GM23248 (cell line): ENCODE measurements around the gene RALB. TPM values are rescaled to one million over a fixed set of nuclear protein-coding genes. Genes with fewer than 3 reads are reported as not detected.

Experiments used
- DNase-seq: peaks from one replicate; pipeline ENCODE4 v3.0.0-alpha.2; 2015
- H2AFZ ChIP-seq: fragments of 200-600 bp; sonication (generic); 2 replicates; pipeline ENCODE4 v1.6.1; 2016; ENCODE audit warnings: antibody characterized with exemption
- H3F3A ChIP-seq: fragments of 200-600 bp; sonication (generic); 2 replicates; pipeline ENCODE4 v1.6.1; 2016; ENCODE audit warnings: mild to moderate bottlenecking, antibody characterized with exemption, mixed run types; ENCODE audit not compliant: insufficient read depth
- H3K27ac ChIP-seq: fragments of 200-600 bp; sonication (generic); 2 replicates; pipeline ENCODE4 v1.5.1; 2016; ENCODE audit warnings: mild to moderate bottlenecking
- H3K27me3 ChIP-seq: fragments of 200-600 bp; sonication (generic); replicated peaks from 2 replicates; pipeline ENCODE4 v1.6.1; 2016; ENCODE audit warnings: mild to moderate bottlenecking; ENCODE audit not compliant: insufficient read depth
- H3K36me3 ChIP-seq: fragments of 200-600 bp; sonication (generic); 2 replicates; pipeline ENCODE4 v1.6.1; 2016; ENCODE audit warnings: low read depth, mild to moderate bottlenecking
- H3K4me1 ChIP-seq: fragments of 200-600 bp; sonication (generic); 2 replicates; pipeline ENCODE4 v1.6.1; 2016; ENCODE audit warnings: mild to moderate bottlenecking; ENCODE audit not compliant: insufficient read depth
- H3K4me2 ChIP-seq: fragments of 200-600 bp; sonication (generic); one replicate; pipeline ENCODE4 v1.6.1; 2016; ENCODE audit warnings: mild to moderate bottlenecking; ENCODE audit not compliant: unreplicated experiment
- H3K4me3 ChIP-seq: fragments of 200-600 bp; sonication (generic); 2 replicates; pipeline ENCODE4 v1.5.1; 2016; ENCODE audit warnings: mild to moderate bottlenecking
- H3K79me2 ChIP-seq: fragments of 200-600 bp; sonication (generic); 2 replicates; pipeline ENCODE4 v1.6.1; 2016; ENCODE audit warnings: mild to moderate bottlenecking; ENCODE audit not compliant: insufficient read depth
- H3K9ac ChIP-seq: fragments of 200-600 bp; sonication (generic); 2 replicates; pipeline ENCODE4 v1.6.1; 2016; ENCODE audit warnings: mild to moderate bottlenecking
- H3K9me2 ChIP-seq: fragments of 200-600 bp; sonication (generic); 2 replicates; pipeline ENCODE4 v1.6.1; 2016; ENCODE audit warnings: mixed run types, mild to moderate bottlenecking, moderate library complexity; ENCODE audit not compliant: insufficient read depth
- H3K9me3 ChIP-seq: fragments of 200-600 bp; sonication (generic); one replicate; pipeline ENCODE4 v1.6.1; 2017; ENCODE audit warnings: low read depth
- H4K20me1 ChIP-seq: fragments of 200-600 bp; sonication (generic); 2 replicates; pipeline ENCODE4 v1.6.0; 2016; ENCODE audit not compliant: insufficient read depth
- EZH2 ChIP-seq: fragments of 200-600 bp; sonication (generic); IDR thresholded peaks from 2 replicates; pipeline ENCODE4 v1.6.1; 2018; ENCODE audit warnings: antibody characterized with exemption, mild to moderate bottlenecking; ENCODE audit not compliant: insufficient read depth, poor library complexity, severe bottlenecking
- EZH2phosphoT487 ChIP-seq: fragments of 200-600 bp; sonication (generic); IDR thresholded peaks from 2 replicates; pipeline ENCODE4 v1.6.1; 2018; ENCODE audit warnings: antibody characterized with exemption, moderate library complexity, mild to moderate bottlenecking, low read depth; ENCODE audit not compliant: insufficient read depth
- WGBS, 2 experiments: methylation state at CpG; one replicate each; pipeline ENCODE4 v1.1.6; 2015 to 2017; ENCODE audit warnings: low lambda C conversion rate in 2 of 2, low coverage in 1 of 2; ENCODE audit errors: missing lambda C conversion rate in 2 of 2; 5-methylcytosine and 5-hydroxymethylcytosine counted together
- in situ Hi-C: fragments of 300-500 bp; cut with MboI; formaldehyde crosslinking; loops from 2 replicates; pipeline ENCODE4 v1.15.0; 2020
- polyA plus RNA-seq: library from polyadenylated mRNA; unstranded; fragments of >200 nt; fragmentation: Nextera tagmentation; extraction: Ambion mirVana; gene quantifications from 2 replicates; pipeline ENCODE4 v1.2.1, GENCODE V29; 2016
- total RNA-seq: library from RNA; depleted of rRNA; stranded (reverse); fragments of >200 nt; shearing (Covaris generic); gene quantifications from 2 replicates; pipeline ENCODE4 v1.2.3, GENCODE V29; 2014

Gene RALB
- total and polyA plus RNA-seq, 2 experiments from 2014 or later: 65.7 to 105 TPM

- H3K36me3 ChIP-seq: no peaks in the 10 kb centered on the region
- no peaks in the 10 kb centered on the region for H3K9me3 ChIP-seq
- TF ChIP-seq EZH2 (no peak), EZH2phosphoT487 (no peak)
- no peaks in the 10 kb centered on the region for H4K20me1 ChIP-seq
- no peaks in the 10 kb centered on the region for H3K27me3 ChIP-seq
- H3K9ac ChIP-seq: no peak overlapping the region
- in situ Hi-C loops: no loop called here
- no peak overlapping the region for H3K4me3 ChIP-seq
- no peaks in the 10 kb centered on the region for H3K9me2 ChIP-seq
- no peak overlapping the region for H2AFZ ChIP-seq
- no peak overlapping the region for H3K4me2 ChIP-seq
- no peak overlapping the region for H3K27ac ChIP-seq
- WGBS, 2 experiments: 86 to 92% methylated on average over 10 of the region's 10 CpGs
- peaks cover 12% of the 10 kb centered on the region for H3F3A ChIP-seq
- no peaks in the 10 kb centered on the region for H3K79me2 ChIP-seq
- DNase-seq: no peak
- H3K4me1 ChIP-seq: peaks cover 31% of the 10 kb centered on the region
Observed at GRCh38 chr2:120236316-120236715, 16.3 kb upstream of the RALB start.

DNA sequence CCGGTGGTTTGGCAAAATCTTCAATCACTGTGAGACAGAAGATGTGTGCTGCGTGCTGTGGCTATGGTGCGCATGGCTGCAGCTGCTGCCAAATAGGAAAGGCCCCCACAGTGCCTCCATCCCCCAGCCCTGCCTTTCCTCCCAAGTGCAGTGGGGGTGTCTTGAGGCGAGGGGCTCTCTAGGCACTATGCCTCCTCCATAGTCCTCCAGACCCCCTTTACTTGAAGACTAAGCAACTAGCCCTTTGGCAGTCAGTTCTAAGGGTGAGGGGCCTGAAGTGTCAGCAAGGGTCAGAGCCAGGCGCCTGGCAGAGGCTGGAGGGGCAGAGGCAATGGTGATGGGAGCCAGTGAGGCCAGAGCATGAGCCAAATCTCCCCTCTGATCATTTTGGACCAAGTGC is 15.9 kb upstream of the RALB start:
- Histone ChIP-seq H3K27ac (no peak overlapping the region), H3K4me1 (peaks cover 31% of the 10 kb centered on the region), H3K4me3 (no peak overlapping the region), H3K27me3 (no peaks in the 10 kb centered on the region), H3F3A (peaks cover 12% of the 10 kb centered on the region), H2AFZ (no peak overlapping the region), H3K4me2 (no peak overlapping the region), H3K36me3 (no peaks in the 10 kb centered on the region), H3K9me2 (no peaks in the 10 kb centered on the region), H4K20me1 (no peaks in the 10 kb centered on the region), H3K9me3 (no peaks in the 10 kb centered on the region), H3K79me2 (no peaks in the 10 kb centered on the region), H3K9ac (no peak overlapping the region)
- 99 to 100% methylated on average over 5 of the region's 5 CpGs for WGBS, 2 experiments
- TF ChIP-seq EZH2phosphoT487 (no peak), EZH2 (no peak)
- in situ Hi-C loops: no loop called here
- no peak for DNase-seq

DNA sequence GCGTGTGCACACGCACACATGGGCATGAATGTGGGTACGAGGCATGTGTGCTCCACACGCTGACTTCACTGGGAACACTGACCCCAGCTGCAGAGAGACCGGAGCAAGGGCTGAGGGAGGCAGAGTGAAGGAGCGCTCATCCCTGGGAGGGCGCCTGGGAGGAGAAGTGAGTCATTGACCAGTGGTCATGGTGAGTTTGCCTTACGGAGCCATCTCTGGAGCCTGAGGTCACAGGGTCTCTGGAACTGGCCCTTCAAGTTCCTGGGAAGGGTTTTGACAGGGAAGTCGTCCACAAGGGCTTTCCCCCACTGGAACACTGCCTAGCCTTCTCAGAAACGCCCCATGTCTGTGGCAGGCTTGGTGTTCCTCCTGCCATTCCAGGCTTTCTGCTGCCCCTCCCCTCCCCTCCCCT is 15.2 kb upstream of the RALB start:
- in situ Hi-C loops: no loop called here
- Histone ChIP-seq H3K4me2 (peak overlapping the region; percentile 0), H2AFZ (no peak overlapping the region), H3K9me2 (no peaks in the 10 kb centered on the region), H3K9me3 (no peaks in the 10 kb centered on the region), H3K36me3 (no peaks in the 10 kb centered on the region), H3K4me1 (peaks cover 26% of the 10 kb centered on the region), H3K27me3 (no peaks in the 10 kb centered on the region), H3K4me3 (no peak overlapping the region), H4K20me1 (no peaks in the 10 kb centered on the region), H3K9ac (no peak overlapping the region), H3K27ac (peak overlapping the region; percentile 51), H3K79me2 (no peaks in the 10 kb centered on the region), H3F3A (peaks cover 12% of the 10 kb centered on the region)
- TF ChIP-seq EZH2 (no peak), EZH2phosphoT487 (no peak)
- 33 to 36% methylated on average over 9 to 10 of the region's 10 CpGs for WGBS, 2 experiments
- DNase-seq: peak; percentile 89

DNA sequence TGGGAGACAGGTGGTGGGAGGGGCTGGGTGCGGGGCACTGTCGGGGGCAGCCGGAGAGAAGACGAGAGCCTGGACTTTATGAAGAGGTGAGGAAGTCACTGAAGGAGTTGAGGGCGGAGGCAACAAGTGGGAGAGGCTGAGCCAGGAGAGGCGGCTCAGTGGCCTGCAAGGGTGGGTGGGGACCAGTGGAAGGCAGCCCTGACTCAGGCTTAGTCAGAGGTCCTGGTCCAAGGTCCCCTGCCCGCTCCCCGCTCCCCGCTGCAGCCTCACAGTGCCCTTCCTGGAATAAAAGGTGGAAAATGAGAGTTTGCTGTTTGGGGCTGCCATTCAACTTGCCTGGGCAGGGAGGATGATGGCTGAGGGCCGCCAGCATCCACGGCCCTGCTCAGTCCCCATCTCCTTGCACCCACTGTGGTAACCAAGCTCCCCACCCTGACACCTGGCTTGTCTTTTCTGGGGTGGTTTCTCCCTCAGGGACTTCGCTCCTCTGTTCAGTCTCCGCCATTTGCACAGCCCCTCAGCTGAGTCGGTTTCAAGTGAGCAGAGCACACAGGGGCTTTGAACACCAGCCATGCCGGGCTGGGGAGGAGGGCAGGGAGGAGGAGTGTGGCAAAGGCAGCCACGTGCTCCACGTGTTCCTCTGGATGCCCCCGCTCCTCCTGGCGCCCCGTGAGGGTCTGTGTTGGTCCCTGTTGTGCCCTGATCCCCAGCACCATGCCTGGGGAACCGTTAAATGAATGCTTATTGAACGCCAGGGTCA is 13.7 kb upstream of the RALB start:
- peak; percentile 97 for DNase-seq
- no peak for TF ChIP-seq EZH2phosphoT487
- TF ChIP-seq EZH2: no peak
- H3K9ac ChIP-seq: peak overlapping the region; percentile 53
- peaks cover 12% of the 10 kb centered on the region for H3F3A ChIP-seq
- H4K20me1 ChIP-seq: no peaks in the 10 kb centered on the region
- no peaks in the 10 kb centered on the region for H3K9me3 ChIP-seq
- H2AFZ ChIP-seq: peak overlapping the region; percentile 60
- WGBS, 2 experiments: 31 to 42% methylated on average over 16 to 22 of the region's 22 CpGs
- peaks cover 29% of the 10 kb centered on the region for H3K4me1 ChIP-seq
- in situ Hi-C loops: no loop called here
- no peaks in the 10 kb centered on the region for H3K36me3 ChIP-seq
- H3K79me2 ChIP-seq: no peaks in the 10 kb centered on the region
- H3K27ac ChIP-seq: peak overlapping the region; percentile 85
- H3K4me2 ChIP-seq: peak overlapping the region; percentile 65
- peak overlapping the region; percentile 38; the same call in 1 of the 2 replicates for H3K4me3 ChIP-seq
- no peaks in the 10 kb centered on the region for H3K9me2 ChIP-seq
- no peaks in the 10 kb centered on the region for H3K27me3 ChIP-seq
